GM23338 (cell line): ENCODE data around the gene BPIFA2. TPM values are rescaled to one million over a fixed set of nuclear protein-coding genes. Genes with fewer than 3 reads are reported as not detected.

Experiments used
- ATAC-seq: fragments of 200-7000 bp; cut with Tn5 transposase; 3 replicates; pipeline ENCODE4 v1.9.1; 2020
- DNase-seq: peaks from one replicate; pipeline ENCODE4 v3.0.0-alpha.2; 2015; ENCODE audit warnings: low spot score
- H2AFZ ChIP-seq: fragments of 200-600 bp; sonication (generic); 2 replicates; pipeline ENCODE4 v1.8.0; 2016; ENCODE audit warnings: antibody characterized with exemption, mild to moderate bottlenecking, moderate library complexity
- H3F3A ChIP-seq: fragments of 200-600 bp; sonication (generic); replicated peaks from 2 replicates; pipeline ENCODE4 v1.8.0; 2017; ENCODE audit warnings: antibody characterized with exemption, mixed run types, low read depth
- H3K27ac ChIP-seq: fragments of 200-600 bp; sonication (generic); 2 replicates; pipeline ENCODE4 v1.6.1; 2016; ENCODE audit warnings: low read depth
- H3K27me3 ChIP-seq: fragments of 200-600 bp; sonication (generic); 2 replicates; pipeline ENCODE4 v1.8.0; 2016; ENCODE audit warnings: mild to moderate bottlenecking, mixed run types, moderate library complexity; ENCODE audit not compliant: insufficient read depth
- H3K36me3 ChIP-seq: fragments of 200-600 bp; sonication (generic); 2 replicates; pipeline ENCODE4 v1.8.0; 2016; ENCODE audit warnings: mild to moderate bottlenecking; ENCODE audit not compliant: insufficient read depth
- H3K4me1 ChIP-seq: fragments of 200-600 bp; sonication (generic); 2 replicates; pipeline ENCODE4 v1.8.0; 2016; ENCODE audit warnings: mild to moderate bottlenecking, moderate library complexity; ENCODE audit not compliant: insufficient read depth
- H3K4me2 ChIP-seq: fragments of 200-600 bp; sonication (generic); 2 replicates; pipeline ENCODE4 v1.7.1; 2017; ENCODE audit warnings: mixed run types
- H3K4me3 ChIP-seq: fragments of 200-600 bp; sonication (generic); 2 replicates; pipeline ENCODE4 v1.6.1; 2016; ENCODE audit warnings: mixed run types
- H3K79me2 ChIP-seq: fragments of 200-600 bp; sonication (generic); replicated peaks from 2 replicates; pipeline ENCODE4 v1.8.0; 2017; ENCODE audit warnings: mild to moderate bottlenecking; ENCODE audit not compliant: insufficient read depth
- H3K9me2 ChIP-seq: fragments of 200-600 bp; sonication (generic); 2 replicates; pipeline ENCODE4 v1.8.0; 2017; ENCODE audit not compliant: insufficient read depth
- H4K20me1 ChIP-seq: fragments of 200-600 bp; sonication (generic); replicated peaks from 2 replicates; pipeline ENCODE4 v1.8.0; 2017; ENCODE audit warnings: mild to moderate bottlenecking; ENCODE audit not compliant: insufficient read depth
- H3K27ac Mint-ChIP-seq: 2 replicates; pipeline ENCODE4 v1.8.0; 2020; ENCODE audit warnings: inconsistent platforms, mild to moderate bottlenecking, moderate library complexity, mixed read lengths
- H3K27me3 Mint-ChIP-seq: 3 replicates; pipeline ENCODE4 v1.8.0; 2022; ENCODE audit warnings: low read depth, mild to moderate bottlenecking, moderate library complexity, mixed read lengths, inconsistent platforms; ENCODE audit not compliant: insufficient read depth, poor library complexity
- H3K36me3 Mint-ChIP-seq: 3 replicates; pipeline ENCODE4 v1.8.0; 2021; ENCODE audit warnings: low read depth, mild to moderate bottlenecking, inconsistent platforms, moderate library complexity, mixed read lengths
- H3K4me1 Mint-ChIP-seq: 3 replicates; pipeline ENCODE4 v1.8.0; 2020; ENCODE audit warnings: mild to moderate bottlenecking, inconsistent platforms, mixed read lengths
- H3K4me3 Mint-ChIP-seq: 3 replicates; pipeline ENCODE4 v1.8.0; 2021; ENCODE audit warnings: moderate library complexity, mild to moderate bottlenecking, inconsistent platforms, mixed read lengths
- H3K9me3 Mint-ChIP-seq: 3 replicates; pipeline ENCODE4 v1.8.0; 2020; ENCODE audit warnings: moderate library complexity, mild to moderate bottlenecking, inconsistent platforms, mixed read lengths
- CREB1 ChIP-seq: fragments of 250-450 bp; sonication (Bioruptor Pico); IDR thresholded peaks from 2 replicates; pipeline ENCODE4 v1.5.0; 2020; ENCODE audit warnings: low read depth, mild to moderate bottlenecking, moderate library complexity
- EZH2 ChIP-seq: fragments of 200-600 bp; sonication (generic); IDR thresholded peaks from one replicate; pipeline ENCODE4 v1.8.0; 2017; ENCODE audit warnings: antibody characterized with exemption, mild to moderate bottlenecking, low read depth; ENCODE audit not compliant: unreplicated experiment
- EZH2phosphoT487 ChIP-seq: fragments of 200-600 bp; sonication (generic); IDR thresholded peaks from one replicate; pipeline ENCODE4 v1.8.1; 2018; ENCODE audit warnings: antibody characterized with exemption; ENCODE audit not compliant: unreplicated experiment
- JUNB ChIP-seq: IDR thresholded peaks from one replicate; pipeline ENCODE4 v1.6.1; 2016; ENCODE audit warnings: antibody characterized with exemption; ENCODE audit not compliant: unreplicated experiment
- NANOG ChIP-seq: IDR thresholded peaks from 2 replicates; pipeline ENCODE4 v1.6.1; 2016; ENCODE audit warnings: antibody characterized with exemption, borderline replicate concordance
- STAT1 ChIP-seq: IDR thresholded peaks from one replicate; pipeline ENCODE4 v1.6.1; 2016; ENCODE audit warnings: antibody characterized with exemption; ENCODE audit not compliant: unreplicated experiment
- ZNF331 ChIP-seq: fragments of 250-450 bp; sonication (Bioruptor Pico); IDR thresholded peaks from 2 replicates; pipeline ENCODE4 v1.5.0; 2020; ENCODE audit warnings: low read depth, mild to moderate bottlenecking, moderate library complexity
- polyA plus RNA-seq: library from polyadenylated mRNA; unstranded; fragments of >200 nt; fragmentation: Nextera tagmentation; extraction: Ambion mirVana; gene quantifications from 2 replicates; pipeline ENCODE4 v1.2.1, GENCODE V29; 2016
- total RNA-seq: library from RNA; depleted of rRNA; stranded (reverse); fragments of >200 nt; shearing (Covaris generic); gene quantifications from 2 replicates; pipeline ENCODE4 v1.2.3, GENCODE V29; 2014
- TF ChIP-seq, protein P1 (sequence below): IDR thresholded peaks from one replicate; pipeline ENCODE4 v1.6.1; 2018; ENCODE audit warnings: antibody characterized with exemption; ENCODE audit not compliant: unreplicated experiment
- TF ChIP-seq, protein P2 (sequence below): fragments of 250-450 bp; sonication (Bioruptor Pico); IDR thresholded peaks from 2 replicates; pipeline ENCODE4 v1.5.0; 2020; ENCODE audit warnings: mild to moderate bottlenecking, moderate library complexity
- TF ChIP-seq, protein P3 (sequence below): IDR thresholded peaks from 2 replicates; pipeline ENCODE4 v1.6.1; 2016; ENCODE audit warnings: antibody characterized with exemption

The BPIFA2 gene
- total and polyA plus RNA-seq, 2 experiments from 2014 or later: not detected

DNA sequence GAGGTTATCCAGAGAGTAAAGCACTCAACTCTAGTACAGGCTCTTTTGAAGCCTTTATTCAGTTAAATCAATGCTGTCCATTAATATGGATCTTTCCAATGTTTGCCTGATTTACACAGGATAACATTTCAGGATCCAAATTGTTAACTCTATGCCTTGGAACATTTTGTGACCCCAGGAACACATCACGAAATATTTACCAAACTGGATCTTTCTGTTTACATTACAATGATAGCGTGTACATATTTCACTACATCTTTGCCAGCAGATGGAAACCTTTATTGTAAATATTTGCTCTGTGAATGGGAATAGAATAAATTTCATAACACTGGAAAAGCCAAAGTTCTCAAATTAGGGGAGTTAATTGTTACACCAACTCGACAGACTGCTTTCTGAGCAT, 23.5 kb downstream of the BPIFA2 start (continued):
- no peak for TF ChIP-seq EZH2
- TF ChIP-seq CREB1: no peak
- TF ChIP-seq JUNB: no peak
- no peak for TF ChIP-seq NANOG
- TF ChIP-seq, protein P1, sequence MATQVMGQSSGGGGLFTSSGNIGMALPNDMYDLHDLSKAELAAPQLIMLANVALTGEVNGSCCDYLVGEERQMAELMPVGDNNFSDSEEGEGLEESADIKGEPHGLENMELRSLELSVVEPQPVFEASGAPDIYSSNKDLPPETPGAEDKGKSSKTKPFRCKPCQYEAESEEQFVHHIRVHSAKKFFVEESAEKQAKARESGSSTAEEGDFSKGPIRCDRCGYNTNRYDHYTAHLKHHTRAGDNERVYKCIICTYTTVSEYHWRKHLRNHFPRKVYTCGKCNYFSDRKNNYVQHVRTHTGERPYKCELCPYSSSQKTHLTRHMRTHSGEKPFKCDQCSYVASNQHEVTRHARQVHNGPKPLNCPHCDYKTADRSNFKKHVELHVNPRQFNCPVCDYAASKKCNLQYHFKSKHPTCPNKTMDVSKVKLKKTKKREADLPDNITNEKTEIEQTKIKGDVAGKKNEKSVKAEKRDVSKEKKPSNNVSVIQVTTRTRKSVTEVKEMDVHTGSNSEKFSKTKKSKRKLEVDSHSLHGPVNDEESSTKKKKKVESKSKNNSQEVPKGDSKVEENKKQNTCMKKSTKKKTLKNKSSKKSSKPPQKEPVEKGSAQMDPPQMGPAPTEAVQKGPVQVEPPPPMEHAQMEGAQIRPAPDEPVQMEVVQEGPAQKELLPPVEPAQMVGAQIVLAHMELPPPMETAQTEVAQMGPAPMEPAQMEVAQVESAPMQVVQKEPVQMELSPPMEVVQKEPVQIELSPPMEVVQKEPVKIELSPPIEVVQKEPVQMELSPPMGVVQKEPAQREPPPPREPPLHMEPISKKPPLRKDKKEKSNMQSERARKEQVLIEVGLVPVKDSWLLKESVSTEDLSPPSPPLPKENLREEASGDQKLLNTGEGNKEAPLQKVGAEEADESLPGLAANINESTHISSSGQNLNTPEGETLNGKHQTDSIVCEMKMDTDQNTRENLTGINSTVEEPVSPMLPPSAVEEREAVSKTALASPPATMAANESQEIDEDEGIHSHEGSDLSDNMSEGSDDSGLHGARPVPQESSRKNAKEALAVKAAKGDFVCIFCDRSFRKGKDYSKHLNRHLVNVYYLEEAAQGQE: no peak
- TF ChIP-seq STAT1: no peak
- TF ChIP-seq EZH2phosphoT487: no peak

DNA sequence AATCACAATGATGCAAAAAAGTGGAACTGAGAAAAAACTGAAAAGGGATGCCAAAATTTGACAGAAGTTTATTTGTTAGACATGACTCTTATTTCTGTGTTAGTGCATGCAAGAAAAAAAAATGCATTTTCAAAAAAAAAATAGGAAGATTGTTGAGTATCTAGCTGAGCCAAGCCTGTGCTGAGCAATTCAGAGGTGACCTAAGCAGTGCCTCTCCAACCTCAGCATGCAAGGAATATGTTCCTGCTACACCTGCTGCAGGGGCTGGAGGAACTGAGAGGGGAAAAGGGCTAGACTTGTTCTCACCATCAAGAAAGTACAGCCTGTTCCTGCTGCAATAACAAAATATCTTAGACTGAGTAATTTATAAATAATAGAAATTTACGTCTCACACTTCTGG, 24.0 kb downstream of the BPIFA2 start:
- Mint-ChIP-seq H3K27me3 (peaks cover 5% of the 10 kb centered on the region), H3K36me3 (no peaks in the 10 kb centered on the region), H3K27ac (no peak overlapping the region), H3K4me3 (no peak overlapping the region), H3K9me3 (no peaks in the 10 kb centered on the region), H3K4me1 (0 out of 3 replicates have a peak, but pooled peaks cover 4% of the 10 kb centered on the region)
- Histone ChIP-seq H3K4me1 (no peaks in the 10 kb centered on the region), H3K9me2 (no peaks in the 10 kb centered on the region; the same call in 1 of the 2 replicates), H3F3A (no peaks in the 10 kb centered on the region), H3K36me3 (no peaks in the 10 kb centered on the region), H3K27ac (no peak overlapping the region), H3K27me3 (no peaks in the 10 kb centered on the region), H2AFZ (no peak overlapping the region), H3K79me2 (no peaks in the 10 kb centered on the region), H4K20me1 (no peaks in the 10 kb centered on the region), H3K4me3 (no peak overlapping the region), H3K4me2 (no peak overlapping the region)
- ATAC-seq (no peak), DNase-seq (no peak)
- TF ChIP-seq EZH2phosphoT487 (no peak), STAT1 (no peak), ZNF331 (CRISPR knock-in tag) (no peak), NANOG (no peak)
- TF ChIP-seq, protein P1: no peak
- TF ChIP-seq, protein P2, sequence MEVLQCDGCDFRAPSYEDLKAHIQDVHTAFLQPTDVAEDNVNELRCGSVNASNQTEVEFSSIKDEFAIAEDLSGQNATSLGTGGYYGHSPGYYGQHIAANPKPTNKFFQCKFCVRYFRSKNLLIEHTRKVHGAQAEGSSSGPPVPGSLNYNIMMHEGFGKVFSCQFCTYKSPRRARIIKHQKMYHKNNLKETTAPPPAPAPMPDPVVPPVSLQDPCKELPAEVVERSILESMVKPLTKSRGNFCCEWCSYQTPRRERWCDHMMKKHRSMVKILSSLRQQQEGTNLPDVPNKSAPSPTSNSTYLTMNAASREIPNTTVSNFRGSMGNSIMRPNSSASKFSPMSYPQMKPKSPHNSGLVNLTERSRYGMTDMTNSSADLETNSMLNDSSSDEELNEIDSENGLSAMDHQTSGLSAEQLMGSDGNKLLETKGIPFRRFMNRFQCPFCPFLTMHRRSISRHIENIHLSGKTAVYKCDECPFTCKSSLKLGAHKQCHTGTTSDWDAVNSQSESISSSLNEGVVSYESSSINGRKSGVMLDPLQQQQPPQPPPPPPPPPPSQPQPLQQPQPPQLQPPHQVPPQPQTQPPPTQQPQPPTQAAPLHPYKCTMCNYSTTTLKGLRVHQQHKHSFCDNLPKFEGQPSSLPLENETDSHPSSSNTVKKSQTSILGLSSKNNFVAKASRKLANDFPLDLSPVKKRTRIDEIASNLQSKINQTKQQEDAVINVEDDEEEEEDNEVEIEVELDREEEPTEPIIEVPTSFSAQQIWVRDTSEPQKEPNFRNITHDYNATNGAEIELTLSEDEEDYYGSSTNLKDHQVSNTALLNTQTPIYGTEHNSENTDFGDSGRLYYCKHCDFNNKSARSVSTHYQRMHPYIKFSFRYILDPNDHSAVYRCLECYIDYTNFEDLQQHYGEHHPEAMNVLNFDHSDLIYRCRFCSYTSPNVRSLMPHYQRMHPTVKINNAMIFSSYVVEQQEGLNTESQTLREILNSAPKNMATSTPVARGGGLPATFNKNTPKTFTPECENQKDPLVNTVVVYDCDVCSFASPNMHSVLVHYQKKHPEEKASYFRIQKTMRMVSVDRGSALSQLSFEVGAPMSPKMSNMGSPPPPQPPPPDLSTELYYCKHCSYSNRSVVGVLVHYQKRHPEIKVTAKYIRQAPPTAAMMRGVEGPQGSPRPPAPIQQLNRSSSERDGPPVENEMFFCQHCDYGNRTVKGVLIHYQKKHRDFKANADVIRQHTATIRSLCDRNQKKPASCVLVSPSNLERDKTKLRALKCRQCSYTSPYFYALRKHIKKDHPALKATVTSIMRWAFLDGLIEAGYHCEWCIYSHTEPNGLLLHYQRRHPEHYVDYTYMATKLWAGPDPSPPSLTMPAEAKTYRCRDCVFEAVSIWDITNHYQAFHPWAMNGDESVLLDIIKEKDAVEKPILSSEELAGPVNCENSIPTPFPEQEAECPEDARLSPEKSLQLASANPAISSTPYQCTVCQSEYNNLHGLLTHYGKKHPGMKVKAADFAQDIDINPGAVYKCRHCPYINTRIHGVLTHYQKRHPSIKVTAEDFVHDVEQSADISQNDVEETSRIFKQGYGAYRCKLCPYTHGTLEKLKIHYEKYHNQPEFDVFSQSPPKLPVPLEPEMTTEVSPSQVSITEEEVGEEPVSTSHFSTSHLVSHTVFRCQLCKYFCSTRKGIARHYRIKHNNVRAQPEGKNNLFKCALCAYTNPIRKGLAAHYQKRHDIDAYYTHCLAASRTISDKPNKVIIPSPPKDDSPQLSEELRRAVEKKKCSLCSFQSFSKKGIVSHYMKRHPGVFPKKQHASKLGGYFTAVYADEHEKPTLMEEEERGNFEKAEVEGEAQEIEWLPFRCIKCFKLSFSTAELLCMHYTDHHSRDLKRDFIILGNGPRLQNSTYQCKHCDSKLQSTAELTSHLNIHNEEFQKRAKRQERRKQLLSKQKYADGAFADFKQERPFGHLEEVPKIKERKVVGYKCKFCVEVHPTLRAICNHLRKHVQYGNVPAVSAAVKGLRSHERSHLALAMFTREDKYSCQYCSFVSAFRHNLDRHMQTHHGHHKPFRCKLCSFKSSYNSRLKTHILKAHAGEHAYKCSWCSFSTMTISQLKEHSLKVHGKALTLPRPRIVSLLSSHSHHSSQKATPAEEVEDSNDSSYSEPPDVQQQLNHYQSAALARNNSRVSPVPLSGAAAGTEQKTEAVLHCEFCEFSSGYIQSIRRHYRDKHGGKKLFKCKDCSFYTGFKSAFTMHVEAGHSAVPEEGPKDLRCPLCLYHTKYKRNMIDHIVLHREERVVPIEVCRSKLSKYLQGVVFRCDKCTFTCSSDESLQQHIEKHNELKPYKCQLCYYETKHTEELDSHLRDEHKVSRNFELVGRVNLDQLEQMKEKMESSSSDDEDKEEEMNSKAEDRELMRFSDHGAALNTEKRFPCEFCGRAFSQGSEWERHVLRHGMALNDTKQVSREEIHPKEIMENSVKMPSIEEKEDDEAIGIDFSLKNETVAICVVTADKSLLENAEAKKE (CRISPR knock-in tag): no peak
- TF ChIP-seq, protein P3, sequence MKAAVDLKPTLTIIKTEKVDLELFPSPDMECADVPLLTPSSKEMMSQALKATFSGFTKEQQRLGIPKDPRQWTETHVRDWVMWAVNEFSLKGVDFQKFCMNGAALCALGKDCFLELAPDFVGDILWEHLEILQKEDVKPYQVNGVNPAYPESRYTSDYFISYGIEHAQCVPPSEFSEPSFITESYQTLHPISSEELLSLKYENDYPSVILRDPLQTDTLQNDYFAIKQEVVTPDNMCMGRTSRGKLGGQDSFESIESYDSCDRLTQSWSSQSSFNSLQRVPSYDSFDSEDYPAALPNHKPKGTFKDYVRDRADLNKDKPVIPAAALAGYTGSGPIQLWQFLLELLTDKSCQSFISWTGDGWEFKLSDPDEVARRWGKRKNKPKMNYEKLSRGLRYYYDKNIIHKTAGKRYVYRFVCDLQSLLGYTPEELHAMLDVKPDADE: no peak
